ENCODE measurements around the gene SLC12A9.

GRCh38 chr7:100856871-100857282 is 4.4 kb downstream of the SLC12A9 start:
- no peak for TF ChIP-seq EZH2 (optimal IDR thresholded peaks at IDR 0.05; ENCODE audit: low read depth, low read length)
- TF ChIP-seq CTCF (IDR thresholded peaks at IDR 0.05; ENCODE audit: low read length), result no peak

Data from MM.1S (cell line).